ENCODE measurements around the gene PKD1L1.

DNA sequence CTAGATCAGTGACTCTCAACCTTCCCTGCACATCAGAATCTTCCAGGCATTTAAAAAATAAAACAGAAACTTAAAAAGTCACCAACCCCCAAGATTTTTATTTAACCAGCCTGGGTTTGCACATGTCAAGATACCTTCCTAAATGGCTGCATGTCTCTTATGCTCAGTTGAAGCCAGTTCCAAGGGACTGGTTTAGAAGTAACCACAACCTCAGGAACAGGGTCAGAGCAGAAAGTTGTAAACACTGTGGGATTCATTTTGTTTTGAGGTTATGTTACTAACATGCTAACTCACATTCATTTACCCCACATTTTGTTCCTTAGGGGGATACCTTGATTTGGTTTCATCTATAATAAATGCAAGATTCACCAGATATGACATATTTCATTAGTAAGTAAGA is 72.9 kb downstream of the PKD1L1 start:
- no peak for TF ChIP-seq POLR2A (IDR thresholded peaks at IDR 0.05)
- TF ChIP-seq CTCF (IDR thresholded peaks at IDR 0.05), result no peak

Data from adrenal gland (tissue), 5 donors.